ENCODE data around the gene PARM1.

Gene PARM1

DNA sequence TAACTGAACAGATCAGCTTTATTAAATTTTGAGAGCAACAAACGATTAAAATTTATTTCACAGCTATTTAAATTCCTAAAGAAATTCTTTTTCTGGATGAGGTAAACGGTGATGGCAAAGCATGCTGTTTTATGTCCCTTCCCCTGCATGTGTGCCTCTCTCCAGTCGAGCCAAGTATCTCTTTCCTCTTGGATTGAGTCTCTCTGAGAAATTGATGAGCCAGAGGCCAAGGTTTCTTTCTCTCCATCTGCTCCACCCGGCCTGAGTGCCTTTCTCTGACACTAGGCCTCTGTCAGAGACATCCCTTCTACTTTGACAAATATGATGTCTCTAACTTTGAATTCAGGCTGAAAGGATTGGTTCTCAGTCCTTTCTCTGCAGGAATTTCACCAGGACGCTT, 42.6 kb upstream of the PARM1 start:
- H3K9me3 ChIP-seq (ENCODE audit: insufficient read depth, low read length): no peaks in the 10 kb centered on the region
- no peaks in the 10 kb centered on the region for H3K36me3 ChIP-seq (ENCODE audit: low read length)
- H3K27ac ChIP-seq (ENCODE audit: low read depth, low read length): no peak overlapping the region
- no peak overlapping the region for H3K4me3 ChIP-seq (ENCODE audit: insufficient read depth, low read length, poor library complexity, severe bottlenecking)
- TF ChIP-seq, protein P1, sequence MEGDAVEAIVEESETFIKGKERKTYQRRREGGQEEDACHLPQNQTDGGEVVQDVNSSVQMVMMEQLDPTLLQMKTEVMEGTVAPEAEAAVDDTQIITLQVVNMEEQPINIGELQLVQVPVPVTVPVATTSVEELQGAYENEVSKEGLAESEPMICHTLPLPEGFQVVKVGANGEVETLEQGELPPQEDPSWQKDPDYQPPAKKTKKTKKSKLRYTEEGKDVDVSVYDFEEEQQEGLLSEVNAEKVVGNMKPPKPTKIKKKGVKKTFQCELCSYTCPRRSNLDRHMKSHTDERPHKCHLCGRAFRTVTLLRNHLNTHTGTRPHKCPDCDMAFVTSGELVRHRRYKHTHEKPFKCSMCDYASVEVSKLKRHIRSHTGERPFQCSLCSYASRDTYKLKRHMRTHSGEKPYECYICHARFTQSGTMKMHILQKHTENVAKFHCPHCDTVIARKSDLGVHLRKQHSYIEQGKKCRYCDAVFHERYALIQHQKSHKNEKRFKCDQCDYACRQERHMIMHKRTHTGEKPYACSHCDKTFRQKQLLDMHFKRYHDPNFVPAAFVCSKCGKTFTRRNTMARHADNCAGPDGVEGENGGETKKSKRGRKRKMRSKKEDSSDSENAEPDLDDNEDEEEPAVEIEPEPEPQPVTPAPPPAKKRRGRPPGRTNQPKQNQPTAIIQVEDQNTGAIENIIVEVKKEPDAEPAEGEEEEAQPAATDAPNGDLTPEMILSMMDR (IDR thresholded peaks at IDR 0.05; ENCODE audit: insufficient read depth, low read length, poor library complexity, severe bottlenecking): no peak
- no peak for TF ChIP-seq EZH2phosphoT487 (conservative IDR thresholded peaks at IDR 0.05; ENCODE audit: low read length)
- no peaks in the 10 kb centered on the region for H3K9me2 ChIP-seq (replicated peaks; ENCODE audit: insufficient read depth, low read length)
- H3K79me2 ChIP-seq (ENCODE audit: insufficient read depth, low read length): no peaks in the 10 kb centered on the region
- no peak overlapping the region for H3K9ac ChIP-seq (ENCODE audit: low read length)
- no peaks in the 10 kb centered on the region for H3F3A ChIP-seq (ENCODE audit: insufficient read depth)
- no peak overlapping the region for H3K4me2 ChIP-seq (ENCODE audit: low read depth, low read length, poor library complexity, severe bottlenecking)
- no peak overlapping the region for H2AFZ ChIP-seq (ENCODE audit: low read depth, low read length, severe bottlenecking)
- no peaks in the 10 kb centered on the region for H4K20me1 ChIP-seq (ENCODE audit: low read depth, low read length)
- no peaks in the 10 kb centered on the region for H3K27me3 ChIP-seq (ENCODE audit: low read length)

DNA sequence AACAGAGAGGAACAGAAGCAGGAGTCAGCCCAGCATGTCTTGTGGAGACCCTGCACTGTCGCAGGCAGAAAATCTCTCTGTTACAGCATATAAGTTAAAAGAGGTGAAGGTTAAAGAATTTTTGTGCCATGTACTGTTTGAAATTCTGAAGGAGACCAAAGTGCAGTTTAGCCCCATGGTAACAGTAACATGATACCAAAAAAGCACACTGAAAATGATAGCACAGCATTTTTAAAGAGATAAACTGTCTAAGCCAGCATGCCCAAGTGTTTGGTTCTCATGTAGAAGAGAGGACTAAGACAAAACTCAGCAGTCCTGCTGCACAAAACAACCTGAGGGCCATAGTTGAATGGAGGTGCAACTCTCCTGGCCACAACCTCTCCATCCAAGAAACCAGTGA, 41.9 kb upstream of the PARM1 start:
- no peak overlapping the region for H3K27ac ChIP-seq (ENCODE audit: low read depth, low read length)
- H3K9me2 ChIP-seq (replicated peaks; ENCODE audit: insufficient read depth, low read length): no peaks in the 10 kb centered on the region
- H3K4me2 ChIP-seq (ENCODE audit: low read depth, low read length, poor library complexity, severe bottlenecking): no peak overlapping the region
- H3K79me2 ChIP-seq (ENCODE audit: insufficient read depth, low read length): no peaks in the 10 kb centered on the region
- no peaks in the 10 kb centered on the region for H3K9me3 ChIP-seq (ENCODE audit: insufficient read depth, low read length)
- no peaks in the 10 kb centered on the region for H3F3A ChIP-seq (ENCODE audit: insufficient read depth)
- no peak overlapping the region for H2AFZ ChIP-seq (ENCODE audit: low read depth, low read length, severe bottlenecking)
- no peaks in the 10 kb centered on the region for H3K36me3 ChIP-seq (ENCODE audit: low read length)
- H3K4me3 ChIP-seq (ENCODE audit: insufficient read depth, low read length, poor library complexity, severe bottlenecking): no peak overlapping the region
- H3K27me3 ChIP-seq (ENCODE audit: low read length): no peaks in the 10 kb centered on the region
- H4K20me1 ChIP-seq (ENCODE audit: low read depth, low read length): no peaks in the 10 kb centered on the region
- TF ChIP-seq EZH2phosphoT487 (conservative IDR thresholded peaks at IDR 0.05; ENCODE audit: low read length): no peak
- TF ChIP-seq, protein P1 (IDR thresholded peaks at IDR 0.05; ENCODE audit: insufficient read depth, low read length, poor library complexity, severe bottlenecking): no peak
- no peak overlapping the region for H3K9ac ChIP-seq (ENCODE audit: low read length)

DNA sequence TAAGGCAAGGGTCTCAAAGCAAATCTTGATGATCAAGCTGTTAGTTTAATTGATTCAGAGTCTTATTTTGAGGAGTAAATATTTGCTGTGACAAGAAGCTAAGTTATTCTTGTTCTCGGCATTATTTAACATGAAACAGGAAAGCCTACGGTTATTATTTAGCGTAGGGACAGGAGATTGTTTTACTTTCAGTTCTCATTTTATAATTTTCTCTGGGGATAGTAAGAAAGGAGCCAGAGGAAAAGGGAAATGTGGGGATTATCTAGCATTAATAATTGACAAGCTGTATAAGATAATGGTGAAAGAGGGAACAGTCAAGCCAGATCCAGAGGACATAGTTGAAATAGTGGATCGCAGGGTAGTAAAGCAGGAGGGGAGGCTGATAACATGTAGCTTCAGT, 39.7 kb upstream of the PARM1 start:
- Histone ChIP-seq H3F3A (ENCODE audit: insufficient read depth) (no peaks in the 10 kb centered on the region), H2AFZ (ENCODE audit: low read depth, low read length, severe bottlenecking) (no peak overlapping the region), H3K9me3 (ENCODE audit: insufficient read depth, low read length) (no peaks in the 10 kb centered on the region), H3K9ac (ENCODE audit: low read length) (no peak overlapping the region), H3K9me2 (replicated peaks; ENCODE audit: insufficient read depth, low read length) (no peaks in the 10 kb centered on the region), H3K79me2 (ENCODE audit: insufficient read depth, low read length) (no peaks in the 10 kb centered on the region), H3K4me3 (ENCODE audit: insufficient read depth, low read length, poor library complexity, severe bottlenecking) (no peak overlapping the region), H3K27me3 (ENCODE audit: low read length) (no peaks in the 10 kb centered on the region), H4K20me1 (ENCODE audit: low read depth, low read length) (no peaks in the 10 kb centered on the region), H3K27ac (ENCODE audit: low read depth, low read length) (no peak overlapping the region), H3K4me2 (ENCODE audit: low read depth, low read length, poor library complexity, severe bottlenecking) (no peak overlapping the region), H3K36me3 (ENCODE audit: low read length) (no peaks in the 10 kb centered on the region)
- TF ChIP-seq, protein P1 (IDR thresholded peaks at IDR 0.05; ENCODE audit: insufficient read depth, low read length, poor library complexity, severe bottlenecking): no peak
- no peak for TF ChIP-seq EZH2phosphoT487 (conservative IDR thresholded peaks at IDR 0.05; ENCODE audit: low read length)

All from SU-DHL-6 (cell line).